ENCODE data around the gene MTHFR.

- TF ChIP-seq, protein P1, sequence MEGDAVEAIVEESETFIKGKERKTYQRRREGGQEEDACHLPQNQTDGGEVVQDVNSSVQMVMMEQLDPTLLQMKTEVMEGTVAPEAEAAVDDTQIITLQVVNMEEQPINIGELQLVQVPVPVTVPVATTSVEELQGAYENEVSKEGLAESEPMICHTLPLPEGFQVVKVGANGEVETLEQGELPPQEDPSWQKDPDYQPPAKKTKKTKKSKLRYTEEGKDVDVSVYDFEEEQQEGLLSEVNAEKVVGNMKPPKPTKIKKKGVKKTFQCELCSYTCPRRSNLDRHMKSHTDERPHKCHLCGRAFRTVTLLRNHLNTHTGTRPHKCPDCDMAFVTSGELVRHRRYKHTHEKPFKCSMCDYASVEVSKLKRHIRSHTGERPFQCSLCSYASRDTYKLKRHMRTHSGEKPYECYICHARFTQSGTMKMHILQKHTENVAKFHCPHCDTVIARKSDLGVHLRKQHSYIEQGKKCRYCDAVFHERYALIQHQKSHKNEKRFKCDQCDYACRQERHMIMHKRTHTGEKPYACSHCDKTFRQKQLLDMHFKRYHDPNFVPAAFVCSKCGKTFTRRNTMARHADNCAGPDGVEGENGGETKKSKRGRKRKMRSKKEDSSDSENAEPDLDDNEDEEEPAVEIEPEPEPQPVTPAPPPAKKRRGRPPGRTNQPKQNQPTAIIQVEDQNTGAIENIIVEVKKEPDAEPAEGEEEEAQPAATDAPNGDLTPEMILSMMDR (IDR thresholded peaks at IDR 0.05): no peak
- no peak for TF ChIP-seq POLR2A (IDR thresholded peaks at IDR 0.05)
These were observed 68.8 kb downstream of the MTHFR start for GRCh38 chr1:11736746-11737639.
